Measurements from ENCODE around the gene CACNA2D3. TPM values are rescaled to one million over a fixed set of nuclear protein-coding genes. Genes with fewer than 3 reads are reported as not detected.

Gene CACNA2D3
- polyA plus RNA-seq, 1 donor (not counting 4 experiments of a cell fraction or from before 2014, with no cell fraction given), result 0.08 TPM

DNA sequence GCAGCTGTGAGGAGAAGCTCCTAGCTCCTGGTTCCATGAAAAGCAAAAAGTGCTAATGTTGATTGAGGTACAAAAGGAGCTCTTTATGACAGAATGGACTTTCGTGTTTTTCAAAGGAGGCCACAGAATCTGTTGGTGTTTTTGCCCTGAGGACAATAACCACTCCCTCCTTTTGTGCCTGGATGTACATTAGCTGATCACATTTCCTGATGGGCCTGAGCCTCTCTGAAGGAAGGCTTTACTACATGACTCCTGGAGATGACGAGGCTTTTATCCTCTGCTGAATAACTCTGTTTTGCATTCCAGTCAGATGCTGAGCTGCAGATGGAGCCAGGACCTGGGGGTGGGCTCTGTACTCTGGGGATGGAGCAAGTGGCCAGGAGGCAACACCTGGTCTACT, 301.9 kb downstream of the CACNA2D3 start:
- H3K36me3 ChIP-seq (ENCODE audit: control insufficient read depth in 2 of 2, extremely low read depth in 1 of 2, insufficient read depth in 2 of 2, low read length in 2 of 2), result no peaks in the 10 kb centered on the region
- no peaks in the 10 kb centered on the region for H3K79me2 ChIP-seq (ENCODE audit: control insufficient read depth, insufficient read depth, low read length)
- dilution Hi-C loops (cut with MboI; ENCODE audit: extremely low pct_ligation_motif_present, low sequenced_read_pairs), result no loop called here
- no peak overlapping the region for H2AFZ ChIP-seq (ENCODE audit: control insufficient read depth, low read length)
- DNase-seq (ENCODE audit: low read depth, low spot score), result no peak
- TF ChIP-seq, protein P1, sequence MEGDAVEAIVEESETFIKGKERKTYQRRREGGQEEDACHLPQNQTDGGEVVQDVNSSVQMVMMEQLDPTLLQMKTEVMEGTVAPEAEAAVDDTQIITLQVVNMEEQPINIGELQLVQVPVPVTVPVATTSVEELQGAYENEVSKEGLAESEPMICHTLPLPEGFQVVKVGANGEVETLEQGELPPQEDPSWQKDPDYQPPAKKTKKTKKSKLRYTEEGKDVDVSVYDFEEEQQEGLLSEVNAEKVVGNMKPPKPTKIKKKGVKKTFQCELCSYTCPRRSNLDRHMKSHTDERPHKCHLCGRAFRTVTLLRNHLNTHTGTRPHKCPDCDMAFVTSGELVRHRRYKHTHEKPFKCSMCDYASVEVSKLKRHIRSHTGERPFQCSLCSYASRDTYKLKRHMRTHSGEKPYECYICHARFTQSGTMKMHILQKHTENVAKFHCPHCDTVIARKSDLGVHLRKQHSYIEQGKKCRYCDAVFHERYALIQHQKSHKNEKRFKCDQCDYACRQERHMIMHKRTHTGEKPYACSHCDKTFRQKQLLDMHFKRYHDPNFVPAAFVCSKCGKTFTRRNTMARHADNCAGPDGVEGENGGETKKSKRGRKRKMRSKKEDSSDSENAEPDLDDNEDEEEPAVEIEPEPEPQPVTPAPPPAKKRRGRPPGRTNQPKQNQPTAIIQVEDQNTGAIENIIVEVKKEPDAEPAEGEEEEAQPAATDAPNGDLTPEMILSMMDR (optimal IDR thresholded peaks at IDR 0.05 in 1 of 3, IDR thresholded peaks at IDR 0.05 in 1 of 3, conservative IDR thresholded peaks at IDR 0.05 in 1 of 3; ENCODE audit: extremely low read depth in 1 of 3, insufficient read depth in 2 of 3, low read length in 3 of 3), result no peak
- TF ChIP-seq EZH2 (IDR thresholded peaks at IDR 0.05; ENCODE audit: low read length), result no peak
- H3K4me3 ChIP-seq (ENCODE audit: control insufficient read depth in 2 of 3, extremely low read depth in 1 of 3, insufficient read depth in 2 of 3, low read depth in 1 of 3, low read length in 3 of 3), result no peak overlapping the region
- H3K9me3 ChIP-seq (ENCODE audit: control insufficient read depth, low read depth, low read length), result no peaks in the 10 kb centered on the region
- H4K20me1 ChIP-seq (ENCODE audit: control insufficient read depth, extremely low read depth, insufficient read depth, low read length), result no peaks in the 10 kb centered on the region
- no peaks in the 10 kb centered on the region for H3K4me1 ChIP-seq (ENCODE audit: control insufficient read depth, extremely low read depth, insufficient read depth, low read length)
- H3K27me3 ChIP-seq (ENCODE audit: control insufficient read depth, extremely low read depth, insufficient read depth, low read length), result no peaks in the 10 kb centered on the region
- H3K4me2 ChIP-seq (ENCODE audit: control insufficient read depth, extremely low read depth, insufficient read depth, low read depth, low read length), result no peak overlapping the region
- H3K27ac ChIP-seq (ENCODE audit: control insufficient read depth, insufficient read depth, low read length), result no peak overlapping the region
- no peaks in the 10 kb centered on the region for H3K9me1 ChIP-seq (ENCODE audit: control insufficient read depth, extremely low read depth, insufficient read depth, low read length)
- no peak for FAIRE-seq
- H3K9ac ChIP-seq (ENCODE audit: control insufficient read depth, extremely low read depth, insufficient read depth, low read length), result no peak overlapping the region

DNA sequence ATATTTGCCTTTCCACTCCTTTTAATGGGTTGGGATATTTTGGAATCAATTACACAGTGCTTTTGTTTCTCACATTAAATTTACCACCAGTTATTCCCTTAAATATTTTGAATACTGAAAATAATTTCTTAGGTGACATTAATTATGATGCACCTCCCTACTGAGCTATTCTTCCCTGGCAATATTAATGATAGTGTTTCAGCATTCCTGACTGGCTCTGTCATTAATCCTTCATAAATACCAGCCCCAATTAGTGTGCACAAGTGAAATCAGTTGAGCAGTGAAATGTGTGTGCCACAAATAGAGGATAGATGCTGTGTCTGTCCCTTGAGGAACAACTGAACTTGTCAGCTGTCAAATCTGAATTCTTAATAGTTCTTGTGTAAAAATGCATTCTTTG, 304.0 kb downstream of the CACNA2D3 start:
- Histone ChIP-seq H3K36me3 (ENCODE audit: control insufficient read depth in 2 of 2, extremely low read depth in 1 of 2, insufficient read depth in 2 of 2, low read length in 2 of 2) (no peaks in the 10 kb centered on the region), H2AFZ (ENCODE audit: control insufficient read depth, low read length) (no peak overlapping the region), H3K4me2 (ENCODE audit: control insufficient read depth, extremely low read depth, insufficient read depth, low read depth, low read length) (no peak overlapping the region), H3K27ac (ENCODE audit: control insufficient read depth, insufficient read depth, low read length) (no peak overlapping the region), H3K4me1 (ENCODE audit: control insufficient read depth, extremely low read depth, insufficient read depth, low read length) (no peaks in the 10 kb centered on the region), H3K9ac (ENCODE audit: control insufficient read depth, extremely low read depth, insufficient read depth, low read length) (no peak overlapping the region), H4K20me1 (ENCODE audit: control insufficient read depth, extremely low read depth, insufficient read depth, low read length) (no peaks in the 10 kb centered on the region), H3K9me3 (ENCODE audit: control insufficient read depth, low read depth, low read length) (no peaks in the 10 kb centered on the region), H3K4me3 (ENCODE audit: control insufficient read depth in 2 of 3, extremely low read depth in 1 of 3, insufficient read depth in 2 of 3, low read depth in 1 of 3, low read length in 3 of 3) (no peak overlapping the region), H3K79me2 (ENCODE audit: control insufficient read depth, insufficient read depth, low read length) (no peaks in the 10 kb centered on the region), H3K27me3 (ENCODE audit: control insufficient read depth, extremely low read depth, insufficient read depth, low read length) (no peaks in the 10 kb centered on the region), H3K9me1 (ENCODE audit: control insufficient read depth, extremely low read depth, insufficient read depth, low read length) (no peaks in the 10 kb centered on the region)
- FAIRE-seq (no peak), DNase-seq (ENCODE audit: low read depth, low spot score) (no peak)
- dilution Hi-C loops (cut with MboI; ENCODE audit: extremely low pct_ligation_motif_present, low sequenced_read_pairs), result no loop called here
- TF ChIP-seq, protein P1 (optimal IDR thresholded peaks at IDR 0.05 in 1 of 3, IDR thresholded peaks at IDR 0.05 in 1 of 3, conservative IDR thresholded peaks at IDR 0.05 in 1 of 3; ENCODE audit: extremely low read depth in 1 of 3, insufficient read depth in 2 of 3, low read length in 3 of 3), result no peak
- no peak for TF ChIP-seq EZH2 (IDR thresholded peaks at IDR 0.05; ENCODE audit: low read length)
